ENCODE measurements around the gene FCHSD2. TPM values are rescaled to one million over a fixed set of nuclear protein-coding genes. Genes with fewer than 3 reads are reported as not detected.

Gene FCHSD2
- polyA plus RNA-seq, 3 donors = 14.5 to 43.5 (median 16.6) TPM

DNA sequence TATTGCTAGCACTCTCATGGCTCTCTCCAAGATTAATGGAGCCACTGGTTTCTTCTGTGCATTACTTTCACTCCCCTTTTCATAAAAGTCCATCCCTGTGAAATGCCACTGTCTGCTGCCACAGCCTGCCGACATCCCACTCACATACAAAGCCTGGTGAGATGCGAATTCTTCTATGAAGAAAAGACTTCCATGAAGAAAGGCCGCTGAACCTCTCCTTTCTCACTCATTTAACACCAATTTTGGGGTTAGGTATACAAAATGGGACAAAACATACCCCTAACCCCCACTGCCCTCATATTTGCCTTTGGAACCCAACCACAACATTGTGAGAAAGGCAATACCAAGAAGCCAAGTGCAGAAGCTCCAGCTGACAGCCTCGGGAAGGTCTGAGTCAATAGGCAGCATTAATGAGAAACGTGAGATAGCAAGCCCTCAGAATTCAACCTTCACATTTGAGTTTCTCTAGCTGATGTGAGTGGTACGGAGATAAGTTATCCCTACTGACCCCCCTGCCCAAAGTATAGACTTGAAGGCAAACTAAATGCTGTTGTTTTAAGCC lies 171.5 kb downstream of the FCHSD2 start:
- peak overlapping the region in 4 of 7 donors; percentile 27 to 78 (median 48) for H3K27ac Mint-ChIP-seq
- peaks cover 28 to 38% of the 10 kb centered on the region in 2 donors for H3K36me3 Mint-ChIP-seq
- intact Hi-C loops (cut with micrococcal nuclease) = loop anchor here in 1 of 2 donors (5.0 to 10.0 kb wide), 2 partner anchors 54 to 172 kb away; partner anchors contain the start of gene FCHSD2
- TF ChIP-seq, protein P1, sequence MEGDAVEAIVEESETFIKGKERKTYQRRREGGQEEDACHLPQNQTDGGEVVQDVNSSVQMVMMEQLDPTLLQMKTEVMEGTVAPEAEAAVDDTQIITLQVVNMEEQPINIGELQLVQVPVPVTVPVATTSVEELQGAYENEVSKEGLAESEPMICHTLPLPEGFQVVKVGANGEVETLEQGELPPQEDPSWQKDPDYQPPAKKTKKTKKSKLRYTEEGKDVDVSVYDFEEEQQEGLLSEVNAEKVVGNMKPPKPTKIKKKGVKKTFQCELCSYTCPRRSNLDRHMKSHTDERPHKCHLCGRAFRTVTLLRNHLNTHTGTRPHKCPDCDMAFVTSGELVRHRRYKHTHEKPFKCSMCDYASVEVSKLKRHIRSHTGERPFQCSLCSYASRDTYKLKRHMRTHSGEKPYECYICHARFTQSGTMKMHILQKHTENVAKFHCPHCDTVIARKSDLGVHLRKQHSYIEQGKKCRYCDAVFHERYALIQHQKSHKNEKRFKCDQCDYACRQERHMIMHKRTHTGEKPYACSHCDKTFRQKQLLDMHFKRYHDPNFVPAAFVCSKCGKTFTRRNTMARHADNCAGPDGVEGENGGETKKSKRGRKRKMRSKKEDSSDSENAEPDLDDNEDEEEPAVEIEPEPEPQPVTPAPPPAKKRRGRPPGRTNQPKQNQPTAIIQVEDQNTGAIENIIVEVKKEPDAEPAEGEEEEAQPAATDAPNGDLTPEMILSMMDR (IDR thresholded peaks at IDR 0.05) = no peak
- Histone ChIP-seq H3K9ac (ENCODE audit: insufficient read depth, low read length, poor library complexity, severe bottlenecking) (no peak overlapping the region), H2AFZ (ENCODE audit: insufficient read depth, low read depth, low read length, poor library complexity, severe bottlenecking) (no peak overlapping the region), H3K27me3 (ENCODE audit: control insufficient read depth in 2 of 2, insufficient read depth in 2 of 2, low read length in 2 of 2) (no peaks in the 10 kb centered on the region), H3K9me3 (replicated peaks in 1 of 2; ENCODE audit: control insufficient read depth in 1 of 2, insufficient read depth in 1 of 2, low read length in 2 of 2) (no peaks in the 10 kb centered on the region), H3K36me3 (replicated peaks in 1 of 2; ENCODE audit: control insufficient read depth in 1 of 2, insufficient read depth in 2 of 2, low read length in 2 of 2) (peaks cover 7 to 16% of the 10 kb centered on the region in 2 donors), H4K20me1 (ENCODE audit: insufficient read depth, low read length) (no peaks in the 10 kb centered on the region), H3K4me3 (replicated peaks in 1 of 3; ENCODE audit: low read depth in 2 of 3, low read length in 3 of 3) (no peak overlapping the region), H3K79me2 (ENCODE audit: insufficient read depth, low read length) (peaks cover 51% of the 10 kb centered on the region), H3K27ac (ENCODE audit: low read depth in 1 of 2, low read length in 2 of 2) (peak overlapping the region in 1 of 2 donors; percentile 44), H3K4me1 (ENCODE audit: control insufficient read depth in 1 of 2, insufficient read depth in 2 of 2, low read length in 2 of 2) (peaks cover 41 to 54% of the 10 kb centered on the region in 2 donors), H3K4me2 (replicated peaks; ENCODE audit: extremely low read depth, low read length, poor library complexity, severe bottlenecking) (no peak overlapping the region)
- DNase-seq = no peak
- peaks cover 54% of the 10 kb centered on the region for H3K4me1 Mint-ChIP-seq
- WGBS (ENCODE audit: insufficient coverage) = 83% methylated on average over 1 of the region's 6 CpGs
- H3K9me3 Mint-ChIP-seq = no peaks in the 10 kb centered on the region
- no peak overlapping the region for H3K4me3 Mint-ChIP-seq
- no peaks in the 10 kb centered on the region for H3K27me3 Mint-ChIP-seq (ENCODE audit: low read depth in 3 of 3)

- no peaks in the 10 kb centered on the region for H3K27me3 Mint-ChIP-seq (ENCODE audit: low read depth in 3 of 3)
- TF ChIP-seq, protein P1 (IDR thresholded peaks at IDR 0.05) = no peak
- peaks cover 50% of the 10 kb centered on the region for H3K4me1 Mint-ChIP-seq
- H3K27ac Mint-ChIP-seq = peak overlapping the region in 4 of 7 donors; percentile 46 to 54 (median 48)
- peaks cover 30 to 39% of the 10 kb centered on the region in 2 donors for H3K36me3 Mint-ChIP-seq
- H3K9me3 Mint-ChIP-seq = no peaks in the 10 kb centered on the region
- intact Hi-C loops (cut with micrococcal nuclease) = loop anchor here in 1 of 2 donors (5.0 to 10.0 kb wide), 2 partner anchors 55 to 172 kb away; partner anchors contain the start of gene FCHSD2
- peaks cover 46% of the 10 kb centered on the region for H3K79me2 ChIP-seq (ENCODE audit: insufficient read depth, low read length)
- H3K4me1 ChIP-seq (ENCODE audit: control insufficient read depth in 1 of 2, insufficient read depth in 2 of 2, low read length in 2 of 2) = peaks cover 36 to 48% of the 10 kb centered on the region in 2 donors
- H3K9me3 ChIP-seq (replicated peaks in 1 of 2; ENCODE audit: control insufficient read depth in 1 of 2, insufficient read depth in 1 of 2, low read length in 2 of 2) = no peaks in the 10 kb centered on the region
- no peaks in the 10 kb centered on the region for H4K20me1 ChIP-seq (ENCODE audit: insufficient read depth, low read length)
- H2AFZ ChIP-seq (ENCODE audit: insufficient read depth, low read depth, low read length, poor library complexity, severe bottlenecking) = no peak overlapping the region
- peak overlapping the region in 1 of 2 donors; percentile 44 for H3K27ac ChIP-seq (ENCODE audit: low read depth in 1 of 2, low read length in 2 of 2)
- H3K4me2 ChIP-seq (replicated peaks; ENCODE audit: extremely low read depth, low read length, poor library complexity, severe bottlenecking) = no peak overlapping the region
- H3K36me3 ChIP-seq (replicated peaks in 1 of 2; ENCODE audit: control insufficient read depth in 1 of 2, insufficient read depth in 2 of 2, low read length in 2 of 2) = peaks cover 7 to 18% of the 10 kb centered on the region in 2 donors
- H3K4me3 ChIP-seq (replicated peaks in 1 of 3; ENCODE audit: low read depth in 2 of 3, low read length in 3 of 3) = no peak overlapping the region
- no peaks in the 10 kb centered on the region for H3K27me3 ChIP-seq (ENCODE audit: control insufficient read depth in 2 of 2, insufficient read depth in 2 of 2, low read length in 2 of 2)
- peak in 1 of 3 donors; percentile 42 for DNase-seq
- H3K4me3 Mint-ChIP-seq = no peak overlapping the region
- no peak overlapping the region for H3K9ac ChIP-seq (ENCODE audit: insufficient read depth, low read length, poor library complexity, severe bottlenecking)
Observed at GRCh38 chr11:72969894-72970335, 172.2 kb downstream of the FCHSD2 start.

All from CD14-positive monocyte (primary cell).